SU-DHL-6 (cell line): ENCODE data around the gene NEDD4.
"Not testable (repeated sequence)": the region's sequence is repeated elsewhere in the genome, so short reads cannot be mapped to it uniquely, and the experiment has no call there.

Source experiments
- H2AFZ ChIP-seq: fragments of 200-600 bp; sonication (generic); 2 replicates; pipeline ENCODE4 v1.6.1; 2014; ENCODE audit warnings: low read depth, mild to moderate bottlenecking, moderate library complexity, mixed read lengths, antibody characterized with exemption, low read length; ENCODE audit not compliant: severe bottlenecking
- H3F3A ChIP-seq: fragments of 200-600 bp; shearing (Covaris generic); 2 replicates; pipeline ENCODE4 v1.6.0; 2016; ENCODE audit warnings: antibody characterized with exemption, mild to moderate bottlenecking; ENCODE audit not compliant: insufficient read depth
- H3K27ac ChIP-seq: fragments of 200-600 bp; sonication (generic); 2 replicates; pipeline ENCODE4 v1.5.1; 2016; ENCODE audit warnings: low read depth, mild to moderate bottlenecking, low read length, moderate library complexity, mixed read lengths
- H3K27me3 ChIP-seq: fragments of 200-600 bp; sonication (generic), shearing (Covaris generic); 2 replicates; pipeline ENCODE4 v1.6.0; 2014; ENCODE audit warnings: mild to moderate bottlenecking, low read length
- H3K36me3 ChIP-seq: fragments of 200-600 bp; sonication (generic); 2 replicates; pipeline ENCODE4 v1.6.1; 2014; ENCODE audit warnings: mild to moderate bottlenecking, low read length, mixed read lengths
- H3K4me2 ChIP-seq: fragments of 300-600, 200-600 bp; shearing (Covaris generic), sonication (generic); 2 replicates; pipeline ENCODE4 v1.6.0; 2014; ENCODE audit warnings: low read length, low read depth, mild to moderate bottlenecking; ENCODE audit not compliant: poor library complexity, severe bottlenecking
- H3K4me3 ChIP-seq: fragments of 200-600 bp; sonication (generic); 2 replicates; pipeline ENCODE4 v1.5.1; 2014; ENCODE audit warnings: antibody characterized with exemption, low read length, mild to moderate bottlenecking, mixed read lengths; ENCODE audit not compliant: insufficient read depth, poor library complexity, severe bottlenecking
- H3K79me2 ChIP-seq: fragments of 200-600 bp; sonication (generic); 2 replicates; pipeline ENCODE4 v1.6.1; 2014; ENCODE audit warnings: mild to moderate bottlenecking, low read length, moderate library complexity; ENCODE audit not compliant: insufficient read depth
- H3K9ac ChIP-seq: fragments of 200-600 bp; sonication (generic); 2 replicates; pipeline ENCODE4 v1.7.0; 2014; ENCODE audit warnings: mild to moderate bottlenecking, low read length
- H3K9me2 ChIP-seq: fragments of 200-600 bp; sonication (generic); replicated peaks from 2 replicates; pipeline ENCODE4 v1.6.1; 2014; ENCODE audit warnings: low read length; ENCODE audit not compliant: insufficient read depth
- H3K9me3 ChIP-seq: fragments of 200-600 bp; sonication (generic); 2 replicates; pipeline ENCODE4 v1.6.1; 2014; ENCODE audit warnings: low read length, mixed read lengths; ENCODE audit not compliant: insufficient read depth
- H4K20me1 ChIP-seq: fragments of 200-600 bp; sonication (generic); 2 replicates; pipeline ENCODE4 v1.6.1; 2014; ENCODE audit warnings: low read depth, mild to moderate bottlenecking, antibody characterized with exemption, low read length, moderate library complexity, mixed read lengths
- EZH2phosphoT487 ChIP-seq: fragments of 200-600 bp; sonication (generic), shearing (Covaris generic); conservative IDR thresholded peaks from 2 replicates; pipeline ENCODE4 v1.6.1; 2018; ENCODE audit warnings: mild to moderate bottlenecking, antibody characterized with exemption, low read length, moderate library complexity, mixed read lengths
- TF ChIP-seq, protein P1 (sequence below): fragments of 200-600 bp; sonication (generic); IDR thresholded peaks from one replicate; pipeline ENCODE4 v1.5.1; 2017; ENCODE audit warnings: antibody characterized with exemption, mild to moderate bottlenecking, low read length, moderate library complexity; ENCODE audit not compliant: insufficient read depth, poor library complexity, severe bottlenecking

The NEDD4 gene

DNA sequence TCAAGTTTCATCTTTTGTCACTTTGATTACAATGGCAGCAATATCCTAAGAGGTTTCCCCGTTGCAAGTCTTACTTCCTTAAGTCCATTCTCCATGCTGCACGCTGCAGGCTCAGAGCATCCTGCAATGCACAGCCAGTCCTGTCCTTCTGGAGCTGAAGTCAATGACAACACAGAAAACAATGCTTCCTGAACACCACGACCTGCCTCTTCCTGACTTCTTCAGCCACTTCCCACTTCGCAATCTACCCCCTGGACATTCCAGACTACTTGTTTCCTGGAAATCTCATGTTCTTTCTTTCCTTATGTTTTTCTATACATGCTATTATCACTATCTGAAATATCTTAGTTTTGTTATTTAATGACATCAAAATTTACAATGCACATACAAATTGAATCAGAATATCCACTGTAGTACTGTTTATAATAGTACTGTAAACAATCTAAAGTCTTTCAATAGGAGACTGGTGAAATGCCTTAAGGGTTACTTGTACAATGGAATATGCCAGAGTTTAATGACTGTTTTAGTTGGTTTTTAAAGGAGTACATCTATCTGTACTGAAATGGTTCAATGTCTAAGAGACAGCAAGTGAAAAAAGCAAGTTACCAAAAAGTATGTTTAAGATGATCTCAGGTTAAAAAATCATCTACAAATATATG is 136.8 kb downstream of the NEDD4 start:
- no peaks in the 10 kb centered on the region for H3K27me3 ChIP-seq
- H2AFZ ChIP-seq, result no peak overlapping the region
- H3K4me2 ChIP-seq, result no peak overlapping the region
- no peak overlapping the region for H3K27ac ChIP-seq
- H3K4me3 ChIP-seq, result no peak overlapping the region
- no peaks in the 10 kb centered on the region for H3K9me2 ChIP-seq
- H3K36me3 ChIP-seq, result no peaks in the 10 kb centered on the region
- H3K9ac ChIP-seq, result no peak overlapping the region
- H4K20me1 ChIP-seq, result no peaks in the 10 kb centered on the region
- H3K79me2 ChIP-seq, result no peaks in the 10 kb centered on the region
- H3K9me3 ChIP-seq, result no peaks in the 10 kb centered on the region
- TF ChIP-seq, protein P1, sequence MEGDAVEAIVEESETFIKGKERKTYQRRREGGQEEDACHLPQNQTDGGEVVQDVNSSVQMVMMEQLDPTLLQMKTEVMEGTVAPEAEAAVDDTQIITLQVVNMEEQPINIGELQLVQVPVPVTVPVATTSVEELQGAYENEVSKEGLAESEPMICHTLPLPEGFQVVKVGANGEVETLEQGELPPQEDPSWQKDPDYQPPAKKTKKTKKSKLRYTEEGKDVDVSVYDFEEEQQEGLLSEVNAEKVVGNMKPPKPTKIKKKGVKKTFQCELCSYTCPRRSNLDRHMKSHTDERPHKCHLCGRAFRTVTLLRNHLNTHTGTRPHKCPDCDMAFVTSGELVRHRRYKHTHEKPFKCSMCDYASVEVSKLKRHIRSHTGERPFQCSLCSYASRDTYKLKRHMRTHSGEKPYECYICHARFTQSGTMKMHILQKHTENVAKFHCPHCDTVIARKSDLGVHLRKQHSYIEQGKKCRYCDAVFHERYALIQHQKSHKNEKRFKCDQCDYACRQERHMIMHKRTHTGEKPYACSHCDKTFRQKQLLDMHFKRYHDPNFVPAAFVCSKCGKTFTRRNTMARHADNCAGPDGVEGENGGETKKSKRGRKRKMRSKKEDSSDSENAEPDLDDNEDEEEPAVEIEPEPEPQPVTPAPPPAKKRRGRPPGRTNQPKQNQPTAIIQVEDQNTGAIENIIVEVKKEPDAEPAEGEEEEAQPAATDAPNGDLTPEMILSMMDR, result no peak
- TF ChIP-seq EZH2phosphoT487, result no peak
- H3F3A ChIP-seq, result no peaks in the 10 kb centered on the region

DNA sequence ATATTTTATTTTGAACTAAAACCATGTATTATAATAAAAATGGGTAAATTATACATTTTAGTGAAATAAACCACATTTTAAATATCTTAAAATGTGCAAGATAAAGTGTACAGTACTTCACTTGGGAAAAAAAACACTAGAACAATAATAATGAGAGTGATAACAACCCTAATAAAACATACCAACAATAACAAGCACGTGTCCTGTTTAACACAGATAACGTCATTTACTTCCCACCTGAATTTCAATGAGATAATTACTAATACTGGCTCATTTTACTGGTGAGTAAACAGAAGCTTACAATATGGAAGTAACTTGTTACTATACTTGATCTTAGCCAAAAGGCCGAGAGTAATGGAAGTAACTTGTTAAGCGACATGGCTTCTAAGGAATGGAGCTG is 140.3 kb downstream of the NEDD4 start:
- no peaks in the 10 kb centered on the region for H3F3A ChIP-seq
- H2AFZ ChIP-seq, result no peak overlapping the region
- H3K9me3 ChIP-seq, result no peaks in the 10 kb centered on the region
- no peak for TF ChIP-seq EZH2phosphoT487
- TF ChIP-seq, protein P1, result no peak
- H3K9me2 ChIP-seq, result no peaks in the 10 kb centered on the region
- no peak overlapping the region for H3K4me2 ChIP-seq
- no peak overlapping the region for H3K27ac ChIP-seq
- H3K4me3 ChIP-seq, result no peak overlapping the region
- no peaks in the 10 kb centered on the region for H3K27me3 ChIP-seq
- H4K20me1 ChIP-seq, result no peaks in the 10 kb centered on the region
- no peak overlapping the region for H3K9ac ChIP-seq
- no peaks in the 10 kb centered on the region for H3K79me2 ChIP-seq
- H3K36me3 ChIP-seq, result no peaks in the 10 kb centered on the region

DNA sequence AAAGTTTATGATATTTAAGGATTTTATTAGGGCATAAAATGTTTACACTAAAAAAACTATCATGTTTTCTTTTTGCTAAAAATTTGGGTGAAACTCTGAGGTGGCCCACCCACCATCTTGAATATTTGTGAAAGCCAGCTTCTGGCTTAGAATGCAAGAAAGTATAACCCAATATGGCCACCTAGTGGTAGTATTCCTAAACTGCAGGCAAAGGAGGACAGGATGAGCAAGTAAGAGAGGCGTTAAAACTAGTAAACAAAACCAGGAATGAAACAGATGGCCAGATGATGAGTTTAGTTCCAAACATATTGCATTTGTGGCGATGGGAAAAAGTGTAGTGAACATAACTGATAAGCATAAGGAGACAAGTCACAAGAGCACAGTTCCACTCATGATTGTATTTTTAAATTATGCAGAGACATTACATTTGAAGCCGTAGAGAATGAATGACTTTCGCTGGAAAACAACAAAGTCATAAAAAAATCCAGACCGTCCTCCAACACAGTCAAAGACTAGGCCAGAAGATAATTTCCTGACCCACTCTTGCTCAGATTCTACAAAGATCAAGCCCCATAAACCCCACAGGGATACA is 147.2 kb downstream of the NEDD4 start:
- Histone ChIP-seq H3K9ac (no peak overlapping the region), H3K4me3 (no peak overlapping the region), H3K27ac (no peak overlapping the region), H3F3A (peaks cover 3% of the 10 kb centered on the region; the same call in 1 of the 2 replicates), H3K27me3 (no peaks in the 10 kb centered on the region), H4K20me1 (no peaks in the 10 kb centered on the region), H3K4me2 (no peak overlapping the region), H3K36me3 (no peaks in the 10 kb centered on the region), H3K9me3 (no peaks in the 10 kb centered on the region; the same call in 1 of the 2 replicates), H3K79me2 (no peaks in the 10 kb centered on the region), H3K9me2 (no peaks in the 10 kb centered on the region), H2AFZ (no peak overlapping the region)
- no peak for TF ChIP-seq EZH2phosphoT487
- TF ChIP-seq, protein P1, result peak; percentile 82

DNA sequence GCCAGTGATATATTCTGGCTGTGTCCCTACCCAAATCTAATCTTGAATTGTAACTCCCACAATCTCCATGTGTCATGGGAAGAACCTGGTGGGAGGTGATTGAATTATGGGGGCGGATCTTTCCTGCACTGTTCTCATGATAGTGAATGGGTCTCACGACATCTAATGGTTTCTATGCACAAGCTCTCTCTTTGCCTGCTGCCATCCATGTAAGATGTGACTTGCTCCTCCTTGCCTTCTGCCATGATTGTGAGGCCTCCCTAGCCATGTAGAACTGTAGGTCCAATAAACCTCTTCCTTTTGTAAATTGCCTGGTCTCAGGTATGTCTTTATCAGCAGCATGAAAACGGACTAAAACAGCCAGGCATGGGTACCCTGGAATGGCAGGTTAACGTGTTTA is 150.5 kb downstream of the NEDD4 start:
- not testable (repeated sequence) for H3K9ac ChIP-seq, H3F3A ChIP-seq, H3K27me3 ChIP-seq, H3K9me2 ChIP-seq, H3K9me3 ChIP-seq, H3K79me2 ChIP-seq, H2AFZ ChIP-seq, H3K4me2 ChIP-seq, H3K4me3 ChIP-seq, H3K27ac ChIP-seq, H3K36me3 ChIP-seq, H4K20me1 ChIP-seq
